HEK293 (cell line): ENCODE results near the gene LRRC27.
"Not testable (repeated sequence)": the region's sequence is repeated elsewhere in the genome, so short reads cannot be mapped to it uniquely, and the experiment has no call there.

ENCODE experiments used
- CTCF ChIA-PET: fragments of 350-600 bp; formaldehyde crosslinking; extraction: SDS; loops from one replicate; lab custom pipeline; 2021; ENCODE audit warnings: antibody characterized with exemption; lab: Yijun Ruan, JAX
- POLR2A ChIA-PET: fragments of 300-600 bp; formaldehyde crosslinking; extraction: SDS; loops from one replicate; lab custom pipeline; 2020; ENCODE audit warnings: antibody characterized with exemption, inconsistent platforms; lab: Yijun Ruan, JAX
- H3K27ac ChIP-seq: fragments of 200-500 bp; sonication (Bioruptor generic); 2 replicates; pipeline ENCODE4 v1.5.1; 2014; ENCODE audit warnings: low read depth, low read length, control low read depth, inconsistent platforms; ENCODE audit errors: extremely low read depth
- H3K36me3 ChIP-seq, 2 experiments: fragments of 200-500 bp in 1 of 2; sonication (Bioruptor generic) in 1 of 2; 1 replicate in 1 of 2; 2 replicates in 1 of 2; pipeline ENCODE4 v1.5.1; 2014 to 2017; ENCODE audit warnings: inconsistent platforms in 2 of 2, low read length in 2 of 2; ENCODE audit not compliant: control insufficient read depth in 2 of 2, insufficient read depth in 1 of 2
- H3K4me1 ChIP-seq: fragments of 200-500 bp; sonication (Bioruptor generic); 2 replicates; pipeline ENCODE4 v1.5.1; 2014; ENCODE audit warnings: mild to moderate bottlenecking, low read length, inconsistent platforms; ENCODE audit not compliant: control insufficient read depth, insufficient read depth
- H3K4me3 ChIP-seq: 2 replicates; pipeline ENCODE4 v1.5.1; 2011; ENCODE audit warnings: low read depth, mild to moderate bottlenecking, control low read depth, low read length, moderate library complexity
- H3K9me3 ChIP-seq: fragments of 200-500 bp; sonication (Bioruptor generic); 2 replicates; pipeline ENCODE4 v1.5.1; 2014; ENCODE audit warnings: low read depth, low read length, inconsistent platforms; ENCODE audit not compliant: control insufficient read depth, insufficient read depth
- BCL11A ChIP-seq: fragments of 450-650 bp; formaldehyde crosslinking; IDR thresholded peaks from 2 replicates; pipeline ENCODE4 v1.5.1; 2016; ENCODE audit warnings: low read depth, missing biosample characterization, missing genetic modification characterization
- FEZF1 ChIP-seq: fragments of 450-650 bp; formaldehyde crosslinking; IDR thresholded peaks from 2 replicates; pipeline ENCODE4 v1.5.1; 2016; ENCODE audit warnings: missing biosample characterization, missing genetic modification characterization
- KLF9 ChIP-seq: fragments of 450-650 bp; formaldehyde crosslinking; IDR thresholded peaks from 2 replicates; pipeline ENCODE4 v1.5.1; 2016; ENCODE audit warnings: missing biosample characterization, missing genetic modification characterization, low read depth
- OSR2 ChIP-seq: fragments of 450-650 bp; formaldehyde crosslinking; IDR thresholded peaks from 2 replicates; pipeline ENCODE4 v1.5.1; 2016; ENCODE audit warnings: missing biosample characterization, missing genetic modification characterization
- SETDB1 ChIP-seq: IDR thresholded peaks from one replicate; pipeline ENCODE4 v1.6.1; 2017; ENCODE audit warnings: mild to moderate bottlenecking, low read length, moderate library complexity, mixed read lengths; ENCODE audit not compliant: insufficient read length
- YY2 ChIP-seq: fragments of 450-650 bp; formaldehyde crosslinking; IDR thresholded peaks from 2 replicates; pipeline ENCODE4 v1.5.1; 2016; ENCODE audit warnings: missing biosample characterization, missing genetic modification characterization
- ZBTB10 ChIP-seq: fragments of 450-650 bp; formaldehyde crosslinking; IDR thresholded peaks from 2 replicates; pipeline ENCODE4 v1.5.1; 2016; ENCODE audit warnings: missing biosample characterization, missing genetic modification characterization
- ZBTB21 ChIP-seq: fragments of 450-650 bp; formaldehyde crosslinking; IDR thresholded peaks from 2 replicates; pipeline ENCODE4 v1.5.1; 2017; ENCODE audit warnings: missing biosample characterization, missing genetic modification characterization
- ZBTB8A ChIP-seq: fragments of 450-650 bp; formaldehyde crosslinking; IDR thresholded peaks from 2 replicates; pipeline ENCODE4 v1.5.1; 2016; ENCODE audit warnings: missing biosample characterization, missing genetic modification characterization
- ZNF132 ChIP-seq: fragments of 450-650 bp; formaldehyde crosslinking; IDR thresholded peaks from 2 replicates; pipeline ENCODE4 v1.5.1; 2017; ENCODE audit warnings: missing biosample characterization, missing genetic modification characterization, borderline replicate concordance
- ZNF354C ChIP-seq: fragments of 450-650 bp; formaldehyde crosslinking; IDR thresholded peaks from 2 replicates; pipeline ENCODE4 v1.5.1; 2016; ENCODE audit warnings: missing biosample characterization, missing genetic modification characterization, low read depth, borderline replicate concordance
- ZNF394 ChIP-seq: fragments of 450-650 bp; formaldehyde crosslinking; IDR thresholded peaks from 2 replicates; pipeline ENCODE4 v1.5.1; 2016; ENCODE audit warnings: missing biosample characterization, missing genetic modification characterization, mild to moderate bottlenecking, moderate library complexity, borderline replicate concordance
- ZNF423 ChIP-seq: fragments of 450-650 bp; formaldehyde crosslinking; IDR thresholded peaks from 2 replicates; pipeline ENCODE4 v1.5.1; 2016; ENCODE audit warnings: missing biosample characterization, missing genetic modification characterization
- ZNF449 ChIP-seq: fragments of 450-650 bp; formaldehyde crosslinking; IDR thresholded peaks from 2 replicates; pipeline ENCODE4 v1.5.1; 2017; ENCODE audit warnings: missing biosample characterization, mild to moderate bottlenecking, missing genetic modification characterization, moderate library complexity
- ZNF514 ChIP-seq: fragments of 450-650 bp; formaldehyde crosslinking; IDR thresholded peaks from 2 replicates; pipeline ENCODE4 v1.5.1; 2016; ENCODE audit warnings: missing biosample characterization, missing genetic modification characterization
- ZNF529 ChIP-seq: fragments of 450-650 bp; formaldehyde crosslinking; IDR thresholded peaks from 2 replicates; pipeline ENCODE4 v1.5.1; 2017; ENCODE audit warnings: missing genetic modification characterization, missing biosample characterization; ENCODE audit not compliant: insufficient replicate concordance
- ZNF544 ChIP-seq: fragments of 450-650 bp; formaldehyde crosslinking; IDR thresholded peaks from 2 replicates; pipeline ENCODE4 v1.5.0; 2017; ENCODE audit warnings: missing biosample characterization, missing genetic modification characterization
- ZNF549 ChIP-seq: fragments of 450-650 bp; IDR thresholded peaks from 2 replicates; pipeline ENCODE4 v1.5.1; 2018; ENCODE audit warnings: missing biosample characterization, missing genetic modification characterization, mild to moderate bottlenecking, inconsistent platforms, moderate library complexity
- ZNF571 ChIP-seq: fragments of 450-650 bp; formaldehyde crosslinking; IDR thresholded peaks from 2 replicates; pipeline ENCODE4 v1.5.0; 2017; ENCODE audit warnings: missing biosample characterization, missing genetic modification characterization
- ZNF580 ChIP-seq: fragments of 450-650 bp; formaldehyde crosslinking; IDR thresholded peaks from 2 replicates; pipeline ENCODE4 v1.5.1; 2016; ENCODE audit warnings: missing biosample characterization, missing genetic modification characterization
- ZNF626 ChIP-seq: fragments of 450-650 bp; sonication (Bioruptor Pico); formaldehyde crosslinking; IDR thresholded peaks from 2 replicates; pipeline ENCODE4 v1.5.1; 2018; ENCODE audit warnings: missing biosample characterization, missing genetic modification characterization, inconsistent platforms
- ZNF664 ChIP-seq: fragments of 450-650 bp; formaldehyde crosslinking; IDR thresholded peaks from 2 replicates; pipeline ENCODE4 v1.5.1; 2016; ENCODE audit warnings: missing biosample characterization, missing genetic modification characterization
- ZNF670 ChIP-seq: fragments of 450-650 bp; formaldehyde crosslinking; IDR thresholded peaks from 2 replicates; pipeline ENCODE4 v1.5.1; 2016; ENCODE audit warnings: missing biosample characterization, missing genetic modification characterization, low read depth
- ZNF777 ChIP-seq: fragments of 450-650 bp; formaldehyde crosslinking; IDR thresholded peaks from 2 replicates; pipeline ENCODE4 v1.5.1; 2017; ENCODE audit warnings: missing biosample characterization, missing genetic modification characterization, borderline replicate concordance
- ZNF792 ChIP-seq: fragments of 450-650 bp; formaldehyde crosslinking; IDR thresholded peaks from 2 replicates; pipeline ENCODE4 v1.5.1; 2016; ENCODE audit warnings: missing biosample characterization, missing genetic modification characterization
- TF ChIP-seq, protein P1 (sequence below): fragments of 450-650 bp; formaldehyde crosslinking; IDR thresholded peaks from 2 replicates; pipeline ENCODE4 v1.5.1; 2017; ENCODE audit warnings: missing biosample characterization, missing genetic modification characterization
- TF ChIP-seq, protein P2 (sequence below): fragments of 450-650 bp; formaldehyde crosslinking; IDR thresholded peaks from 2 replicates; pipeline ENCODE4 v1.5.1; 2017; ENCODE audit warnings: missing biosample characterization, missing genetic modification characterization

LRRC27 gene

GRCh38 chr10:132386419-132386831 lies 54.4 kb downstream of the LRRC27 start (continued):
- no peak for TF ChIP-seq ZNF670 (tag by site-specific recombination)

DNA sequence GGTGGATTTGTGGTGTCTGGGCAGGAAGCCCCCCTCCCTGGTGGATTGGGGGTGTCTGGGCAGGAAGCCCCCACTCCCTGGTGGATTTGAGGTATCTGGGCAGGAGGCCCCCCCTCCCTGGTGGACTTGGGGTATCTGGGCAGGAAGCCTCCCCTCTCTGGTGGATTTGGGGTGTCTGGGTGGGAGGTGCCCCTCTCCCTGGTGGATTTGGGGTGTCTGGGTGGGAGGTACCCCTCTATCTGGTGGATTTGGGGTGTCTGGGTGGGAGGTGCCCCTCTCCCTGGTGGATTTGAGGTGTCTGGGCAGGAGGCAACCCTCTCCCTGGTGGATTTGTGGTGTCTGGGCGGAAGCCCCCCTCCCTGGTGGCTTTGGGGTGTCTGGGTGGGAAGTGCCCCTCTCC lies 54.9 kb downstream of the LRRC27 start:
- H3K4me1 ChIP-seq, H3K27ac ChIP-seq, H3K9me3 ChIP-seq, POLR2A ChIA-PET, H3K36me3 ChIP-seq, H3K4me3 ChIP-seq: not testable (repeated sequence)
- peak; percentile 61; the same call in 1 of the 2 replicates for TF ChIP-seq ZBTB10
- CTCF ChIA-PET, result interaction anchor here (0.6 kb wide), 1 partner anchor 55 kb away, joined by 3 read pairs; no protein-coding TSS in a partner anchor

GRCh38 chr10:132387764-132388210 lies 55.8 kb downstream of the LRRC27 start:
- H3K9me3 ChIP-seq, result no peaks in the 10 kb centered on the region
- CTCF ChIA-PET, result interaction anchor here (0.6 to 0.9 kb wide), 7 partner anchors 11 to 262 kb away, joined by 3 to 12 read pairs (median 3); no protein-coding TSS in a partner anchor
- H3K27ac ChIP-seq, result peak overlapping the region; percentile 50; the same call in 1 of the 2 replicates
- H3K4me1 ChIP-seq, result peaks cover 3% of the 10 kb centered on the region; the same call in 1 of the 2 replicates
- no peak overlapping the region for H3K4me3 ChIP-seq
- POLR2A ChIA-PET, result no interaction called here
- H3K36me3 ChIP-seq, result no peaks in the 10 kb centered on the region
- TF ChIP-seq ZNF580 (tag by site-specific recombination) (no peak), ZNF549 (tag by site-specific recombination) (no peak), ZNF544 (tag by site-specific recombination) (no peak), SETDB1 (no peak), ZNF394 (tag by site-specific recombination) (no peak), ZNF792 (no peak), ZNF626 (tag by site-specific recombination) (no peak), ZNF514 (tag by site-specific recombination) (no peak), ZNF529 (tag by site-specific recombination) (no peak), ZNF449 (tag by site-specific recombination) (no peak), ZBTB21 (no peak), ZBTB8A (peak; percentile 71), ZNF423 (tag by site-specific recombination) (peak; percentile 88), ZNF571 (tag by site-specific recombination) (no peak), ZNF132 (no peak), YY2 (tag by site-specific recombination) (no peak), FEZF1 (tag by site-specific recombination) (peak; percentile 56), KLF9 (peak; percentile 89), ZNF777 (tag by site-specific recombination) (no peak), ZNF354C (tag by site-specific recombination) (no peak), OSR2 (tag by site-specific recombination) (no peak), BCL11A (tag by site-specific recombination) (no peak), ZNF664 (tag by site-specific recombination) (no peak)
- TF ChIP-seq, protein P1, sequence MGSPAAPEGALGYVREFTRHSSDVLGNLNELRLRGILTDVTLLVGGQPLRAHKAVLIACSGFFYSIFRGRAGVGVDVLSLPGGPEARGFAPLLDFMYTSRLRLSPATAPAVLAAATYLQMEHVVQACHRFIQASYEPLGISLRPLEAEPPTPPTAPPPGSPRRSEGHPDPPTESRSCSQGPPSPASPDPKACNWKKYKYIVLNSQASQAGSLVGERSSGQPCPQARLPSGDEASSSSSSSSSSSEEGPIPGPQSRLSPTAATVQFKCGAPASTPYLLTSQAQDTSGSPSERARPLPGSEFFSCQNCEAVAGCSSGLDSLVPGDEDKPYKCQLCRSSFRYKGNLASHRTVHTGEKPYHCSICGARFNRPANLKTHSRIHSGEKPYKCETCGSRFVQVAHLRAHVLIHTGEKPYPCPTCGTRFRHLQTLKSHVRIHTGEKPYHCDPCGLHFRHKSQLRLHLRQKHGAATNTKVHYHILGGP (tag by site-specific recombination), result no peak
- TF ChIP-seq, protein P2, sequence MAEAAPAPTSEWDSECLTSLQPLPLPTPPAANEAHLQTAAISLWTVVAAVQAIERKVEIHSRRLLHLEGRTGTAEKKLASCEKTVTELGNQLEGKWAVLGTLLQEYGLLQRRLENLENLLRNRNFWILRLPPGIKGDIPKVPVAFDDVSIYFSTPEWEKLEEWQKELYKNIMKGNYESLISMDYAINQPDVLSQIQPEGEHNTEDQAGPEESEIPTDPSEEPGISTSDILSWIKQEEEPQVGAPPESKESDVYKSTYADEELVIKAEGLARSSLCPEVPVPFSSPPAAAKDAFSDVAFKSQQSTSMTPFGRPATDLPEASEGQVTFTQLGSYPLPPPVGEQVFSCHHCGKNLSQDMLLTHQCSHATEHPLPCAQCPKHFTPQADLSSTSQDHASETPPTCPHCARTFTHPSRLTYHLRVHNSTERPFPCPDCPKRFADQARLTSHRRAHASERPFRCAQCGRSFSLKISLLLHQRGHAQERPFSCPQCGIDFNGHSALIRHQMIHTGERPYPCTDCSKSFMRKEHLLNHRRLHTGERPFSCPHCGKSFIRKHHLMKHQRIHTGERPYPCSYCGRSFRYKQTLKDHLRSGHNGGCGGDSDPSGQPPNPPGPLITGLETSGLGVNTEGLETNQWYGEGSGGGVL (tag by site-specific recombination), result no peak
